SK-N-SH treated with all-trans-retinoic acid at 6 μM for 48 hours (cell line): ENCODE measurements around the gene TBC1D9B.

Experiments
- ATAC-seq: fragments of 200-7000 bp; cut with Tn5 transposase; 3 replicates; pipeline ENCODE4 v1.9.1; 2020; ENCODE audit warnings: mild to moderate bottlenecking, moderate library complexity
- ARNTL ChIP-seq: fragments of 450-650 bp; formaldehyde crosslinking; IDR thresholded peaks from 2 replicates; pipeline ENCODE4 v1.5.0; 2020; ENCODE audit warnings: low read depth, mild to moderate bottlenecking, moderate library complexity, borderline replicate concordance
- BACH2 ChIP-seq: fragments of 250-450 bp; sonication (Bioruptor Pico); IDR thresholded peaks from 2 replicates; pipeline ENCODE4 v1.9.0; 2021; ENCODE audit warnings: mild to moderate bottlenecking, borderline replicate concordance
- CSDC2 ChIP-seq: fragments of 250-450 bp; sonication (Bioruptor Pico); IDR thresholded peaks from 2 replicates; pipeline ENCODE4 v1.5.0; 2020; ENCODE audit warnings: mild to moderate bottlenecking, moderate library complexity
- ISL1 ChIP-seq: fragments of 250-450 bp; sonication (Bioruptor Pico); IDR thresholded peaks from 2 replicates; pipeline ENCODE4 v2.1.2; 2022; ENCODE audit warnings: mild to moderate bottlenecking, moderate library complexity
- OSR1 ChIP-seq: fragments of 250-450 bp; sonication (Bioruptor Pico); IDR thresholded peaks from 2 replicates; pipeline ENCODE4 v1.8.0; 2022; ENCODE audit warnings: moderate library complexity, mild to moderate bottlenecking, inconsistent platforms
- PPARA ChIP-seq: fragments of 250-450 bp; sonication (Bioruptor Pico); IDR thresholded peaks from 2 replicates; pipeline ENCODE4 v1.5.0; 2020; ENCODE audit warnings: mild to moderate bottlenecking, borderline replicate concordance
- RARB ChIP-seq: fragments of 250-450 bp; sonication (Bioruptor Pico); IDR thresholded peaks from 2 replicates; pipeline ENCODE4 v1.8.0; 2021; ENCODE audit warnings: mild to moderate bottlenecking, moderate library complexity
- SNAI2 ChIP-seq: fragments of 250-450 bp; sonication (Bioruptor Pico); IDR thresholded peaks from 2 replicates; pipeline ENCODE4 v1.5.0; 2020; ENCODE audit warnings: mild to moderate bottlenecking, moderate library complexity
- TCF4 ChIP-seq: fragments of 250-450 bp; sonication (Bioruptor Pico); IDR thresholded peaks from 2 replicates; pipeline ENCODE4 v1.8.0; 2021; ENCODE audit warnings: mild to moderate bottlenecking, moderate library complexity, borderline replicate concordance
- TOX ChIP-seq: fragments of 250-450 bp; sonication (Bioruptor Pico); IDR thresholded peaks from 2 replicates; pipeline ENCODE4 v1.8.0; 2021; ENCODE audit warnings: mild to moderate bottlenecking, moderate library complexity, borderline replicate concordance
- ZC3H10 ChIP-seq: fragments of 250-450 bp; sonication (Bioruptor Pico); IDR thresholded peaks from 2 replicates; pipeline ENCODE4 v1.5.1; 2021; ENCODE audit warnings: mild to moderate bottlenecking, moderate library complexity
- ZFP30 ChIP-seq: fragments of 450-650 bp; formaldehyde crosslinking; IDR thresholded peaks from 2 replicates; pipeline ENCODE4 v1.5.0; 2022; ENCODE audit warnings: mild to moderate bottlenecking, moderate library complexity
- ZNF565 ChIP-seq: fragments of 450-650 bp; formaldehyde crosslinking; conservative IDR thresholded peaks from 2 replicates; pipeline ENCODE4 v1.5.0; 2020; ENCODE audit warnings: low read depth, mild to moderate bottlenecking, moderate library complexity
- ZNF70 ChIP-seq: fragments of 450-650 bp; formaldehyde crosslinking; IDR thresholded peaks from 2 replicates; pipeline ENCODE4 v1.5.0; 2020; ENCODE audit warnings: mild to moderate bottlenecking, moderate library complexity
- TF ChIP-seq, protein P1 (sequence below): fragments of 250-450 bp; sonication (Bioruptor Pico); IDR thresholded peaks from 2 replicates; pipeline ENCODE4 v1.5.1; 2021; ENCODE audit warnings: mild to moderate bottlenecking, moderate library complexity
- TF ChIP-seq, protein P2 (sequence below): fragments of 250-450 bp; sonication (Bioruptor Pico); IDR thresholded peaks from 2 replicates; pipeline ENCODE4 v1.5.1; 2020; ENCODE audit warnings: low read depth, mild to moderate bottlenecking, moderate library complexity
- TF ChIP-seq, protein P3 (sequence below): fragments of 250-450 bp; sonication (Bioruptor Pico); IDR thresholded peaks from 2 replicates; pipeline ENCODE4 v1.8.0; 2020; ENCODE audit warnings: mild to moderate bottlenecking, moderate library complexity, borderline replicate concordance
- TF ChIP-seq, protein P4 (sequence below): fragments of 250-450 bp; sonication (Bioruptor Pico); IDR thresholded peaks from 2 replicates; pipeline ENCODE4 v1.5.0; 2020; ENCODE audit warnings: mild to moderate bottlenecking, moderate library complexity
- TF ChIP-seq, protein P5 (sequence below): fragments of 250-450 bp; sonication (Bioruptor Pico); IDR thresholded peaks from 2 replicates; pipeline ENCODE4 v1.8.0; 2021; ENCODE audit warnings: low read depth, mild to moderate bottlenecking, moderate library complexity, borderline replicate concordance

TBC1D9B gene

DNA sequence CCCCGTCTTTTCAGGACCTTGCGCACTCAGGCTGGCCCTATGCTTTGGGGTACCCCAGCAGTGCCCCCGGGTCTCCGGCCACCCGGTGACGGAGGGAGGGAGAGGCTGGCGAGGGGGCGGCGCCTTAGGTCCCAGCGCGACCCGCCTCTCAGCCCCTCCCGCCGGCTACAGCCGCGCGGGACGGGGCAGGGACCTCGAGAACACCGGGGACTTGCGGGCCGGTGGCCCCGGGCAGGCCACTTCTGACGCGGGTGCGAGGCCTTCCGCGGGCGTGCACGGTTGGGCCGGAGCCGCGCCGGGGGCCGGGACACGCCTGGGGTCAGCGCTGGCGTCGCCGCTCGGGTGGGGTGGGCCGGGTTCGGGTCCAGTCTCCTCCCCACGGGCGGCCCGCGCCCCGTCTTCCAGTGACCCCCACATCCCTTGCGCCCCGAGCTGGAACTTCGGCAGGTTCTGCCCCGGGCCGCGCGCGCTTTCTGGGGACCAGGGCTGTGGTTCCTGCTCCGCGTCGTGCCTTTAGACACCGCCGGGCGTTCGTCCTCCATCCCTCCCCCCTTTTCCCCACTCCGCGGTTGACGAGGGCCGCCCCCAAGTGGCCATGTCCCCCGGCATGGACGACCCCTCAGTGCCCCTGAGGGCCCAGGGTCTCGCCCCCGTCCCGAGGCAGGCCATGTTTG, 90.8 kb downstream of the TBC1D9B start (continued):
- TF ChIP-seq, protein P1, sequence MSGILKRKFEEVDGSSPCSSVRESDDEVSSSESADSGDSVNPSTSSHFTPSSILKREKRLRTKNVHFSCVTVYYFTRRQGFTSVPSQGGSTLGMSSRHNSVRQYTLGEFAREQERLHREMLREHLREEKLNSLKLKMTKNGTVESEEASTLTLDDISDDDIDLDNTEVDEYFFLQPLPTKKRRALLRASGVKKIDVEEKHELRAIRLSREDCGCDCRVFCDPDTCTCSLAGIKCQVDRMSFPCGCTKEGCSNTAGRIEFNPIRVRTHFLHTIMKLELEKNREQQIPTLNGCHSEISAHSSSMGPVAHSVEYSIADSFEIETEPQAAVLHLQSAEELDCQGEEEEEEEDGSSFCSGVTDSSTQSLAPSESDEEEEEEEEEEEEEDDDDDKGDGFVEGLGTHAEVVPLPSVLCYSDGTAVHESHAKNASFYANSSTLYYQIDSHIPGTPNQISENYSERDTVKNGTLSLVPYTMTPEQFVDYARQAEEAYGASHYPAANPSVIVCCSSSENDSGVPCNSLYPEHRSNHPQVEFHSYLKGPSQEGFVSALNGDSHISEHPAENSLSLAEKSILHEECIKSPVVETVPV (CRISPR knock-in tag), result no peak
- TF ChIP-seq, all 23 proteins: peak for 0

DNA sequence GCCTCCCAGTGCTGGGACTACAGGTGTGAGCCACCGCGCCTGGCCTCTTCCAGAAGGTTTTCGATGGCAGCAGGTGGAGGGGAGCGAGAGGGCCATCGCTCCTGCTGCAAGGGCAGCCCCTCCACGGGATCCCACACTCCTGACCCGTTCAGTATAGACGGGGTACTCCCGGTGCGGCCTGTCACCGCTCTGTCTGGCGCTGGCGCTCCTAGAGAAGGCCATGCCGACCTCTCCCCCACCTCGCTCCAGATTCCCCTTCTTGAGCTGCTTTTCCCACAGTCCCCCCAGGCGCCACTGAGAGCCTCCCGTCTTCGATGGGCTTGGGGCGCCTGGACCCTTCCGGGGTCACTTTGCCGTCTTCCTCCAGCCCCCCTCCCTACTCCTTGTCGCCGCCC, 91.3 kb downstream of the TBC1D9B start:
- no peak for ATAC-seq
- TF ChIP-seq ZNF70 (CRISPR knock-in tag) (no peak), ZNF565 (CRISPR knock-in tag) (no peak), ZC3H10 (CRISPR knock-in tag) (no peak), ARNTL (CRISPR knock-in tag) (no peak), SNAI2 (CRISPR knock-in tag) (no peak), CSDC2 (no peak)
- TF ChIP-seq, protein P2, sequence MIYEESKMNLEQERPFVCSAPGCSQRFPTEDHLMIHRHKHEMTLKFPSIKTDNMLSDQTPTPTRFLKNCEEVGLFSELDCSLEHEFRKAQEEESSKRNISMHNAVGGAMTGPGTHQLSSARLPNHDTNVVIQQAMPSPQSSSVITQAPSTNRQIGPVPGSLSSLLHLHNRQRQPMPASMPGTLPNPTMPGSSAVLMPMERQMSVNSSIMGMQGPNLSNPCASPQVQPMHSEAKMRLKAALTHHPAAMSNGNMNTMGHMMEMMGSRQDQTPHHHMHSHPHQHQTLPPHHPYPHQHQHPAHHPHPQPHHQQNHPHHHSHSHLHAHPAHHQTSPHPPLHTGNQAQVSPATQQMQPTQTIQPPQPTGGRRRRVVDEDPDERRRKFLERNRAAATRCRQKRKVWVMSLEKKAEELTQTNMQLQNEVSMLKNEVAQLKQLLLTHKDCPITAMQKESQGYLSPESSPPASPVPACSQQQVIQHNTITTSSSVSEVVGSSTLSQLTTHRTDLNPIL (CRISPR knock-in tag), result no peak

DNA sequence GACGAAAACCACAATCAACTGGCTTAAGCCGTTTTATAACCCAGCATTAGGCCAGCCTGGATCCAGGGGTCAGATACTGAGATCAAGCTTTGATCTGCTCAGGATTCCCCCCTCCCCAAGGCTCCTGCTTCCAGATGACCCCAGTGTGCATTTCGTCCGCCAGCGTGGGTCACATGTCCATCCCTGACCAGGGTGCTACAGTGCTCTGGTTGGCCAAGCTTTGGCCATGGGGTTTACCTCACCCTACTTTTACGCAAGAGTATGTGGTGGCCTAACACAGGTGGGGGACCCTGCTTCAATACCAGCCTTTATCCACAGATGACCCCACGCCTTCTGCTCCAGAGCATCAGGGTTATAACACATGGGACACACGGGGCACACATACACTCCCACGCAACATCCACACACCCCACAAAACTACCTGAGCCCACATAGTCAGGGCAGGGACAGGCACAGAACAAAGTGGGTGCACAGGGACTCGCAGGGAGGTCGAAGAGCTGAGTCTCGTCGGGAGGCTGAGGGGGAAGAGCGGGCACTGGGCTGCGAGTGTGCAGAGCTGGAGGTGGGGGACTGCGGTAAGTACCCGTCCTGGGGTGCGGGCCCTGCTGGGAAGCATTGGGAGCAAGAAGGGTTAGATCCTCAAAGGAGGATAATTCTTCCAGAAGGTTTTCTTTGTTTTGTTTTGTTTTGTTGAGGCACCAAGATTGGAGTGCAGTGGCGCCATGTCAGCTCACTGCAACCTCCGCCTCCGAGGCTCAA, 92.0 kb downstream of the TBC1D9B start:
- TF ChIP-seq, protein P1 (CRISPR knock-in tag), result no peak
- TF ChIP-seq OSR1 (no peak), ZC3H10 (CRISPR knock-in tag) (no peak), CSDC2 (no peak), RARB (CRISPR knock-in tag) (no peak), ZNF70 (CRISPR knock-in tag) (no peak), ZNF565 (CRISPR knock-in tag) (no peak), PPARA (CRISPR knock-in tag) (no peak), TOX (CRISPR knock-in tag) (no peak), ISL1 (no peak), BACH2 (no peak), TCF4 (CRISPR knock-in tag) (no peak), SNAI2 (CRISPR knock-in tag) (no peak), ZFP30 (CRISPR knock-in tag) (no peak)
- TF ChIP-seq, protein P2 (CRISPR knock-in tag), result no peak
- TF ChIP-seq, protein P3, sequence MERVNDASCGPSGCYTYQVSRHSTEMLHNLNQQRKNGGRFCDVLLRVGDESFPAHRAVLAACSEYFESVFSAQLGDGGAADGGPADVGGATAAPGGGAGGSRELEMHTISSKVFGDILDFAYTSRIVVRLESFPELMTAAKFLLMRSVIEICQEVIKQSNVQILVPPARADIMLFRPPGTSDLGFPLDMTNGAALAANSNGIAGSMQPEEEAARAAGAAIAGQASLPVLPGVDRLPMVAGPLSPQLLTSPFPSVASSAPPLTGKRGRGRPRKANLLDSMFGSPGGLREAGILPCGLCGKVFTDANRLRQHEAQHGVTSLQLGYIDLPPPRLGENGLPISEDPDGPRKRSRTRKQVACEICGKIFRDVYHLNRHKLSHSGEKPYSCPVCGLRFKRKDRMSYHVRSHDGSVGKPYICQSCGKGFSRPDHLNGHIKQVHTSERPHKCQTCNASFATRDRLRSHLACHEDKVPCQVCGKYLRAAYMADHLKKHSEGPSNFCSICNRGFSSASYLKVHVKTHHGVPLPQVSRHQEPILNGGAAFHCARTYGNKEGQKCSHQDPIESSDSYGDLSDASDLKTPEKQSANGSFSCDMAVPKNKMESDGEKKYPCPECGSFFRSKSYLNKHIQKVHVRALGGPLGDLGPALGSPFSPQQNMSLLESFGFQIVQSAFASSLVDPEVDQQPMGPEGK (CRISPR knock-in tag), result no peak
- TF ChIP-seq, protein P4, sequence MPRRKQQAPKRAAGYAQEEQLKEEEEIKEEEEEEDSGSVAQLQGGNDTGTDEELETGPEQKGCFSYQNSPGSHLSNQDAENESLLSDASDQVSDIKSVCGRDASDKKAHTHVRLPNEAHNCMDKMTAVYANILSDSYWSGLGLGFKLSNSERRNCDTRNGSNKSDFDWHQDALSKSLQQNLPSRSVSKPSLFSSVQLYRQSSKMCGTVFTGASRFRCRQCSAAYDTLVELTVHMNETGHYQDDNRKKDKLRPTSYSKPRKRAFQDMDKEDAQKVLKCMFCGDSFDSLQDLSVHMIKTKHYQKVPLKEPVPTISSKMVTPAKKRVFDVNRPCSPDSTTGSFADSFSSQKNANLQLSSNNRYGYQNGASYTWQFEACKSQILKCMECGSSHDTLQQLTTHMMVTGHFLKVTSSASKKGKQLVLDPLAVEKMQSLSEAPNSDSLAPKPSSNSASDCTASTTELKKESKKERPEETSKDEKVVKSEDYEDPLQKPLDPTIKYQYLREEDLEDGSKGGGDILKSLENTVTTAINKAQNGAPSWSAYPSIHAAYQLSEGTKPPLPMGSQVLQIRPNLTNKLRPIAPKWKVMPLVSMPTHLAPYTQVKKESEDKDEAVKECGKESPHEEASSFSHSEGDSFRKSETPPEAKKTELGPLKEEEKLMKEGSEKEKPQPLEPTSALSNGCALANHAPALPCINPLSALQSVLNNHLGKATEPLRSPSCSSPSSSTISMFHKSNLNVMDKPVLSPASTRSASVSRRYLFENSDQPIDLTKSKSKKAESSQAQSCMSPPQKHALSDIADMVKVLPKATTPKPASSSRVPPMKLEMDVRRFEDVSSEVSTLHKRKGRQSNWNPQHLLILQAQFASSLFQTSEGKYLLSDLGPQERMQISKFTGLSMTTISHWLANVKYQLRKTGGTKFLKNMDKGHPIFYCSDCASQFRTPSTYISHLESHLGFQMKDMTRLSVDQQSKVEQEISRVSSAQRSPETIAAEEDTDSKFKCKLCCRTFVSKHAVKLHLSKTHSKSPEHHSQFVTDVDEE, result no peak
- TF ChIP-seq, protein P5, sequence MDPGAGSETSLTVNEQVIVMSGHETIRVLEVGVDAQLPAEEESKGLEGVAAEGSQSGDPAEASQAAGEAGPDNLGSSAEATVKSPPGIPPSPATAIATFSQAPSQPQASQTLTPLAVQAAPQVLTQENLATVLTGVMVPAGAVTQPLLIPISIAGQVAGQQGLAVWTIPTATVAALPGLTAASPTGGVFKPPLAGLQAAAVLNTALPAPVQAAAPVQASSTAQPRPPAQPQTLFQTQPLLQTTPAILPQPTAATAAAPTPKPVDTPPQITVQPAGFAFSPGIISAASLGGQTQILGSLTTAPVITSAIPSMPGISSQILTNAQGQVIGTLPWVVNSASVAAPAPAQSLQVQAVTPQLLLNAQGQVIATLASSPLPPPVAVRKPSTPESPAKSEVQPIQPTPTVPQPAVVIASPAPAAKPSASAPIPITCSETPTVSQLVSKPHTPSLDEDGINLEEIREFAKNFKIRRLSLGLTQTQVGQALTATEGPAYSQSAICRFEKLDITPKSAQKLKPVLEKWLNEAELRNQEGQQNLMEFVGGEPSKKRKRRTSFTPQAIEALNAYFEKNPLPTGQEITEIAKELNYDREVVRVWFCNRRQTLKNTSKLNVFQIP (CRISPR knock-in tag), result no peak
- no peak for ATAC-seq
